Body of pancreas (tissue), 4 donors: ENCODE measurements around the gene PSMC1.

Experiments used
- CTCF ChIP-seq, 7 experiments: fragments of 450-650 bp in 4 of 7; fragments of 200-600 bp in 3 of 7; sonication (generic) in 3 of 7; IDR thresholded peaks; one replicate each; pipeline ENCODE4 v1.5.1; 2016 to 2019; ENCODE audit warnings: antibody characterized with exemption in 7 of 7
- POLR2A ChIP-seq, 3 donors: fragments of 450-650 bp; IDR thresholded peaks; one replicate each; pipeline ENCODE4 v1.6.1; 2016; ENCODE audit warnings: antibody characterized with exemption in 3 of 3, mild to moderate bottlenecking in 2 of 3

- no peak for TF ChIP-seq CTCF (IDR thresholded peaks at IDR 0.05)
- TF ChIP-seq POLR2A (IDR thresholded peaks at IDR 0.05), result no peak
Observed at GRCh38 chr14:90228478-90228877, 27.9 kb upstream of the PSMC1 start.
